ENCODE results near the gene CELF5. TPM values are rescaled to one million over a fixed set of nuclear protein-coding genes. Genes with fewer than 3 reads are reported as not detected.

CELF5 gene
- total and polyA plus RNA-seq, 9 of the 15 experiments (the other 6 are each of a cell fraction or from before 2014, with no cell fraction given): 0.01 to 0.56 (median 0.22) TPM

DNA sequence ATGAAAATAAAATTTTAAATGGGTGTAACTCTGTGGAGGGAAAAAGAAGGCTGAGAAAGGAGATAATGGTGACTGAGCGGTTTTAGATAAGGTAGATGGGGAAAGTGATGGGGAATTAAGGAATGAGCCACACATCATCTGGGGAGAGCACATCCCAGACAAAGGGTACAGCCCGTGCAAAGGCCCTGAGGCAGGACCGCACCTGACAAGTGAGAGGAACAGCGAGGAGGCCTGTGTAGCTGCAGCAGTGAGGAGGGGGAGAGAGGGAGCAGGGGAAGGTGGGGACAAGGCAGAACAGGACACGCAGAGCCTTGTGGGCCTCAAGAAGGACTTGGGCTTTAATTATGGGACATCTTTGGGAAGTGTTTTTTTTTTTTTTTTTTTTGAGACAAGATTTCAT is 1.8 kb upstream of the CELF5 start (continued):
- TF ChIP-seq, protein P1, sequence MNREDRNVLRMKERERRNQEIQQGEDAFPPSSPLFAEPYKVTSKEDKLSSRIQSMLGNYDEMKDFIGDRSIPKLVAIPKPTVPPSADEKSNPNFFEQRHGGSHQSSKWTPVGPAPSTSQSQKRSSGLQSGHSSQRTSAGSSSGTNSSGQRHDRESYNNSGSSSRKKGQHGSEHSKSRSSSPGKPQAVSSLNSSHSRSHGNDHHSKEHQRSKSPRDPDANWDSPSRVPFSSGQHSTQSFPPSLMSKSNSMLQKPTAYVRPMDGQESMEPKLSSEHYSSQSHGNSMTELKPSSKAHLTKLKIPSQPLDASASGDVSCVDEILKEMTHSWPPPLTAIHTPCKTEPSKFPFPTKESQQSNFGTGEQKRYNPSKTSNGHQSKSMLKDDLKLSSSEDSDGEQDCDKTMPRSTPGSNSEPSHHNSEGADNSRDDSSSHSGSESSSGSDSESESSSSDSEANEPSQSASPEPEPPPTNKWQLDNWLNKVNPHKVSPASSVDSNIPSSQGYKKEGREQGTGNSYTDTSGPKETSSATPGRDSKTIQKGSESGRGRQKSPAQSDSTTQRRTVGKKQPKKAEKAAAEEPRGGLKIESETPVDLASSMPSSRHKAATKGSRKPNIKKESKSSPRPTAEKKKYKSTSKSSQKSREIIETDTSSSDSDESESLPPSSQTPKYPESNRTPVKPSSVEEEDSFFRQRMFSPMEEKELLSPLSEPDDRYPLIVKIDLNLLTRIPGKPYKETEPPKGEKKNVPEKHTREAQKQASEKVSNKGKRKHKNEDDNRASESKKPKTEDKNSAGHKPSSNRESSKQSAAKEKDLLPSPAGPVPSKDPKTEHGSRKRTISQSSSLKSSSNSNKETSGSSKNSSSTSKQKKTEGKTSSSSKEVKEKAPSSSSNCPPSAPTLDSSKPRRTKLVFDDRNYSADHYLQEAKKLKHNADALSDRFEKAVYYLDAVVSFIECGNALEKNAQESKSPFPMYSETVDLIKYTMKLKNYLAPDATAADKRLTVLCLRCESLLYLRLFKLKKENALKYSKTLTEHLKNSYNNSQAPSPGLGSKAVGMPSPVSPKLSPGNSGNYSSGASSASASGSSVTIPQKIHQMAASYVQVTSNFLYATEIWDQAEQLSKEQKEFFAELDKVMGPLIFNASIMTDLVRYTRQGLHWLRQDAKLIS (CRISPR knock-in tag; IDR thresholded peaks at IDR 0.05): no peak
- TF ChIP-seq, protein P2, sequence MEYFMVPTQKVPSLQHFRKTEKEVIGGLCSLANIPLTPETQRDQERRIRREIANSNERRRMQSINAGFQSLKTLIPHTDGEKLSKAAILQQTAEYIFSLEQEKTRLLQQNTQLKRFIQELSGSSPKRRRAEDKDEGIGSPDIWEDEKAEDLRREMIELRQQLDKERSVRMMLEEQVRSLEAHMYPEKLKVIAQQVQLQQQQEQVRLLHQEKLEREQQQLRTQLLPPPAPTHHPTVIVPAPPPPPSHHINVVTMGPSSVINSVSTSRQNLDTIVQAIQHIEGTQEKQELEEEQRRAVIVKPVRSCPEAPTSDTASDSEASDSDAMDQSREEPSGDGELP (CRISPR knock-in tag; IDR thresholded peaks at IDR 0.05; ENCODE audit: borderline replicate concordance): no peak
- no peak for TF ChIP-seq YBX1 (IDR thresholded peaks at IDR 0.05)
- TF ChIP-seq RBM34 (IDR thresholded peaks at IDR 0.05; ENCODE audit: borderline replicate concordance, insufficient read depth, low read length): no peak
- peak; percentile 89 for TF ChIP-seq BCOR (IDR thresholded peaks at IDR 0.05)
- TF ChIP-seq, protein P3, sequence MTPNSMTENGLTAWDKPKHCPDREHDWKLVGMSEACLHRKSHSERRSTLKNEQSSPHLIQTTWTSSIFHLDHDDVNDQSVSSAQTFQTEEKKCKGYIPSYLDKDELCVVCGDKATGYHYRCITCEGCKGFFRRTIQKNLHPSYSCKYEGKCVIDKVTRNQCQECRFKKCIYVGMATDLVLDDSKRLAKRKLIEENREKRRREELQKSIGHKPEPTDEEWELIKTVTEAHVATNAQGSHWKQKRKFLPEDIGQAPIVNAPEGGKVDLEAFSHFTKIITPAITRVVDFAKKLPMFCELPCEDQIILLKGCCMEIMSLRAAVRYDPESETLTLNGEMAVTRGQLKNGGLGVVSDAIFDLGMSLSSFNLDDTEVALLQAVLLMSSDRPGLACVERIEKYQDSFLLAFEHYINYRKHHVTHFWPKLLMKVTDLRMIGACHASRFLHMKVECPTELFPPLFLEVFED (CRISPR knock-in tag; conservative IDR thresholded peaks at IDR 0.05): no peak
- TF ChIP-seq, protein P4, sequence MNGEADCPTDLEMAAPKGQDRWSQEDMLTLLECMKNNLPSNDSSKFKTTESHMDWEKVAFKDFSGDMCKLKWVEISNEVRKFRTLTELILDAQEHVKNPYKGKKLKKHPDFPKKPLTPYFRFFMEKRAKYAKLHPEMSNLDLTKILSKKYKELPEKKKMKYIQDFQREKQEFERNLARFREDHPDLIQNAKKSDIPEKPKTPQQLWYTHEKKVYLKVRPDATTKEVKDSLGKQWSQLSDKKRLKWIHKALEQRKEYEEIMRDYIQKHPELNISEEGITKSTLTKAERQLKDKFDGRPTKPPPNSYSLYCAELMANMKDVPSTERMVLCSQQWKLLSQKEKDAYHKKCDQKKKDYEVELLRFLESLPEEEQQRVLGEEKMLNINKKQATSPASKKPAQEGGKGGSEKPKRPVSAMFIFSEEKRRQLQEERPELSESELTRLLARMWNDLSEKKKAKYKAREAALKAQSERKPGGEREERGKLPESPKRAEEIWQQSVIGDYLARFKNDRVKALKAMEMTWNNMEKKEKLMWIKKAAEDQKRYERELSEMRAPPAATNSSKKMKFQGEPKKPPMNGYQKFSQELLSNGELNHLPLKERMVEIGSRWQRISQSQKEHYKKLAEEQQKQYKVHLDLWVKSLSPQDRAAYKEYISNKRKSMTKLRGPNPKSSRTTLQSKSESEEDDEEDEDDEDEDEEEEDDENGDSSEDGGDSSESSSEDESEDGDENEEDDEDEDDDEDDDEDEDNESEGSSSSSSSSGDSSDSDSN (IDR thresholded peaks at IDR 0.05; ENCODE audit: borderline replicate concordance in 1 of 2, low read depth in 2 of 2, low read length in 2 of 2): no peak
- no peak for TF ChIP-seq TRIM28 (IDR thresholded peaks at IDR 0.05)
- TF ChIP-seq ZNF146 (CRISPR knock-in tag; IDR thresholded peaks at IDR 0.05; ENCODE audit: unreplicated experiment): no peak
- no peak for TF ChIP-seq MAFF (IDR thresholded peaks at IDR 0.05; ENCODE audit: low read length)
- no peak for TF ChIP-seq RUNX1 (IDR thresholded peaks at IDR 0.05; ENCODE audit: low read depth)
- TF ChIP-seq, protein P5, sequence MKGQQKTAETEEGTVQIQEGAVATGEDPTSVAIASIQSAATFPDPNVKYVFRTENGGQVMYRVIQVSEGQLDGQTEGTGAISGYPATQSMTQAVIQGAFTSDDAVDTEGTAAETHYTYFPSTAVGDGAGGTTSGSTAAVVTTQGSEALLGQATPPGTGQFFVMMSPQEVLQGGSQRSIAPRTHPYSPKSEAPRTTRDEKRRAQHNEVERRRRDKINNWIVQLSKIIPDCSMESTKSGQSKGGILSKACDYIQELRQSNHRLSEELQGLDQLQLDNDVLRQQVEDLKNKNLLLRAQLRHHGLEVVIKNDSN (CRISPR knock-in tag; IDR thresholded peaks at IDR 0.05): no peak
- peak; percentile 69 to 75 for TF ChIP-seq KDM1A (IDR thresholded peaks at IDR 0.05)
- no peak for TF ChIP-seq PHB2 (IDR thresholded peaks at IDR 0.05; ENCODE audit: low read depth)
- TF ChIP-seq CBX2 (IDR thresholded peaks at IDR 0.05; ENCODE audit: insufficient read depth, low read length, poor library complexity, severe bottlenecking): no peak

All from K562 (cell line).